Erythroblast (primary cell): ENCODE measurements around the gene CREBRF.

ENCODE experiments used
- GATA1 ChIP-seq: IDR thresholded peaks from 2 replicates; pipeline ENCODE4 v1.6.1; 2011; ENCODE audit warnings: low read depth, mild to moderate bottlenecking, control low read depth, low read length, moderate library complexity
- POLR2A ChIP-seq: IDR thresholded peaks from 2 replicates; pipeline ENCODE4 v1.6.1; 2011; ENCODE audit warnings: mild to moderate bottlenecking, low read length

DNA sequence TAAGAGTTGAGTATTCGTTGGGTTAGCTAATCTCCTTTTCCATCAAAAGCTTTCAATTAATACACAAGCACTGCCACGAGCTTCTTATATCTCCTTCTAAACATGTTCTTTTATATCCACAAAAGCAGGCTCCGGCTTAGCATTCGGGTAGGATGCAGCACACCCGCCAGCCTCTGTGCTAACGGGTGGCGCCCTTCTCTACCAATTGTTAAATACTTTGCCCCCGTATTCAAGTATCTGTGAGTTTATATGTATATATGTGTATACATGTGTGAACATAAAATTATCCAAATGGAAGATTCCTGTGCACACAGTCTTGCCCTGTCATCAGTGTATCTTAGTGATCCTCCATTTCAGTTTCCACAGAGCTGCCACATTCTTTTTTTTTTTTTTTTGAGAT is 116.0 kb downstream of the CREBRF start:
- no peak for TF ChIP-seq POLR2A
- TF ChIP-seq GATA1: no peak
